Mesenchymal stem cell (in vitro differentiated cells and primary cell): ENCODE measurements around the gene CDH19.

ENCODE experiments used
- DNase-seq: peaks from one replicate; pipeline ENCODE4 v3.0.0-alpha.2; 2013
- H2AFZ ChIP-seq: one replicate; pipeline ENCODE4 v1.6.1; 2013; ENCODE audit warnings: low read depth, mild to moderate bottlenecking, control low read depth, inconsistent platforms, low read length, moderate library complexity
- H2AK5ac ChIP-seq: 2 replicates; pipeline ENCODE4 v1.6.1; 2013; ENCODE audit warnings: low read length, moderate library complexity, mild to moderate bottlenecking, inconsistent platforms; ENCODE audit not compliant: severe bottlenecking
- H2BK120ac ChIP-seq: one replicate; pipeline ENCODE4 v1.6.1; 2013; ENCODE audit warnings: low read depth, mild to moderate bottlenecking, inconsistent platforms, low read length, moderate library complexity
- H2BK12ac ChIP-seq, 2 experiments: one replicate each; pipeline ENCODE4 v1.6.1; 2013; ENCODE audit warnings: inconsistent platforms in 2 of 2, low read length in 2 of 2, mild to moderate bottlenecking in 2 of 2, moderate library complexity in 2 of 2, control low read depth in 1 of 2
- H2BK15ac ChIP-seq: one replicate; pipeline ENCODE4 v1.6.1; 2013; ENCODE audit warnings: mild to moderate bottlenecking, low read depth, inconsistent platforms; ENCODE audit not compliant: poor library complexity, severe bottlenecking
- H2BK5ac ChIP-seq: 2 replicates; pipeline ENCODE4 v1.6.1; 2013; ENCODE audit warnings: low read depth, mild to moderate bottlenecking, low read length, control low read depth, inconsistent platforms; ENCODE audit not compliant: poor library complexity, severe bottlenecking
- H3K14ac ChIP-seq, 2 experiments: one replicate each; pipeline ENCODE4 v1.6.1; 2013; ENCODE audit warnings: inconsistent platforms in 2 of 2, low read length in 2 of 2, control low read depth in 1 of 2, mild to moderate bottlenecking in 1 of 2, moderate library complexity in 1 of 2
- H3K18ac ChIP-seq, 2 experiments: one replicate each; pipeline ENCODE4 v1.6.1; 2013; ENCODE audit warnings: inconsistent platforms in 2 of 2, low read length in 2 of 2, control low read depth in 1 of 2, low read depth in 1 of 2, mild to moderate bottlenecking in 1 of 2
- H3K23ac ChIP-seq, 2 experiments: one replicate each; pipeline ENCODE4 v1.6.1; 2013; ENCODE audit warnings: inconsistent platforms in 2 of 2, low read length in 2 of 2, mild to moderate bottlenecking in 2 of 2, moderate library complexity in 2 of 2, control low read depth in 1 of 2
- H3K27ac ChIP-seq: 2 replicates; pipeline ENCODE4 v1.5.1; 2013; ENCODE audit warnings: mild to moderate bottlenecking, moderate library complexity, low read length, control low read depth, inconsistent platforms; ENCODE audit not compliant: poor library complexity, severe bottlenecking
- H3K27me3 ChIP-seq, 2 experiments: 2 replicates each; pipeline versions ENCODE4 v1.6.1 to v1.7.0; 2013; ENCODE audit warnings: low read length in 2 of 2, mild to moderate bottlenecking in 2 of 2, moderate library complexity in 2 of 2, control low read depth in 1 of 2, inconsistent platforms in 1 of 2; ENCODE audit not compliant: control insufficient read depth in 1 of 2, insufficient read depth in 1 of 2
- H3K36me3 ChIP-seq, 2 experiments: 2 replicates each; pipeline versions ENCODE4 v1.6.1 to v1.7.0; 2013; ENCODE audit warnings: low read length in 2 of 2, control low read depth in 1 of 2, inconsistent platforms in 1 of 2, low read depth in 1 of 2, mild to moderate bottlenecking in 1 of 2; ENCODE audit not compliant: insufficient read depth in 2 of 2, control insufficient read depth in 1 of 2
- H3K4ac ChIP-seq, 2 experiments: one replicate each; pipeline ENCODE4 v1.6.1; 2013; ENCODE audit warnings: inconsistent platforms in 2 of 2, low read length in 2 of 2, mild to moderate bottlenecking in 2 of 2, moderate library complexity in 2 of 2, control low read depth in 1 of 2, low read depth in 1 of 2
- H3K4me1 ChIP-seq: 2 replicates; pipeline ENCODE4 v1.6.1; 2013; ENCODE audit warnings: low read depth, low read length, control low read depth; ENCODE audit not compliant: control insufficient read depth, insufficient read depth
- H3K4me2 ChIP-seq: 2 replicates; pipeline ENCODE4 v1.6.1; 2013; ENCODE audit warnings: low read length, mild to moderate bottlenecking, inconsistent platforms; ENCODE audit not compliant: poor library complexity, severe bottlenecking
- H3K4me3 ChIP-seq, 2 experiments: 2 replicates each; pipeline versions ENCODE4 v1.5.1 to v1.7.0; 2013; ENCODE audit warnings: low read length in 2 of 2, mild to moderate bottlenecking in 2 of 2, control low read depth in 1 of 2, low read depth in 1 of 2; ENCODE audit not compliant: insufficient read depth in 1 of 2
- H3K79me1 ChIP-seq: replicated peaks from 2 replicates; pipeline ENCODE4 v1.6.1; 2013; ENCODE audit warnings: mild to moderate bottlenecking, control low read depth, low read length, inconsistent platforms; ENCODE audit not compliant: poor library complexity, severe bottlenecking
- H3K9ac ChIP-seq: 2 replicates; pipeline ENCODE4 v1.7.0; 2013; ENCODE audit warnings: mild to moderate bottlenecking, low read length, moderate library complexity
- H3K9me3 ChIP-seq: 2 replicates; pipeline ENCODE4 v1.7.0; 2013; ENCODE audit warnings: mild to moderate bottlenecking, low read length; ENCODE audit not compliant: control insufficient read depth
- H4K8ac ChIP-seq: one replicate; pipeline ENCODE4 v1.6.1; 2013; ENCODE audit warnings: inconsistent platforms, mild to moderate bottlenecking, low read length, moderate library complexity
- H4K91ac ChIP-seq: one replicate; pipeline ENCODE4 v1.6.1; 2013; ENCODE audit warnings: mild to moderate bottlenecking, low read length, inconsistent platforms
- WGBS: methylation state at CpG from one replicate; pipeline ENCODE4 v1.1.7; 2013; ENCODE audit warnings: mixed read lengths; 5-methylcytosine and 5-hydroxymethylcytosine counted together

CDH19 gene

GRCh38 chr18:66616523-66616983 is 12.7 kb upstream of the CDH19 start:
- no peak overlapping the region for H2BK5ac ChIP-seq
- no peak overlapping the region for H3K4me3 ChIP-seq
- peak overlapping the region in 1 of 2 experiments; percentile 66 for H2BK12ac ChIP-seq
- no peak overlapping the region for H3K14ac ChIP-seq
- no peak overlapping the region for H2AK5ac ChIP-seq
- no peak overlapping the region for H3K4me2 ChIP-seq
- 63% methylated on average over 4 of the region's 4 CpGs for WGBS
- no peaks in the 10 kb centered on the region for H3K79me1 ChIP-seq
- H3K27me3 ChIP-seq, result no peaks in the 10 kb centered on the region
- H3K23ac ChIP-seq, result no peak overlapping the region
- no peak overlapping the region for H2AFZ ChIP-seq
- no peak overlapping the region for H4K8ac ChIP-seq
- no peak overlapping the region for H2BK15ac ChIP-seq
- DNase-seq, result no peak
- no peak overlapping the region for H3K18ac ChIP-seq
- no peaks in the 10 kb centered on the region for H3K36me3 ChIP-seq
- H3K9ac ChIP-seq, result no peak overlapping the region
- no peak overlapping the region for H4K91ac ChIP-seq
- peaks cover 3% of the 10 kb centered on the region for H3K9me3 ChIP-seq
- no peak overlapping the region for H3K4ac ChIP-seq
- H3K27ac ChIP-seq, result no peak overlapping the region
- H3K4me1 ChIP-seq, result no peaks in the 10 kb centered on the region
- no peak overlapping the region for H2BK120ac ChIP-seq

GRCh38 chr18:66615176-66615575 is 11.3 kb upstream of the CDH19 start:
- Histone ChIP-seq H4K91ac (no peak overlapping the region), H3K9me3 (peaks cover under 1% of the 10 kb centered on the region), H2BK12ac (no peak overlapping the region), H3K79me1 (no peaks in the 10 kb centered on the region), H2AK5ac (no peak overlapping the region), H2BK120ac (no peak overlapping the region), H2AFZ (no peak overlapping the region), H3K27ac (no peak overlapping the region), H3K4me1 (no peaks in the 10 kb centered on the region), H3K4me2 (no peak overlapping the region), H3K4ac (no peak overlapping the region), H3K36me3 (no peaks in the 10 kb centered on the region), H3K18ac (no peak overlapping the region), H3K23ac (no peak overlapping the region), H4K8ac (no peak overlapping the region), H3K27me3 (no peaks in the 10 kb centered on the region), H2BK5ac (no peak overlapping the region), H3K14ac (no peak overlapping the region), H3K4me3 (no peak overlapping the region), H2BK15ac (no peak overlapping the region), H3K9ac (no peak overlapping the region)
- DNase-seq, result no peak

GRCh38 chr18:66607632-66608031 is 3.7 kb upstream of the CDH19 start:
- H3K79me1 ChIP-seq, result no peaks in the 10 kb centered on the region

GRCh38 chr18:66601649-66602048 is 2.2 kb downstream of the CDH19 start:
- Histone ChIP-seq H3K9me3 (peaks cover 3% of the 10 kb centered on the region), H3K18ac (no peak overlapping the region), H3K36me3 (no peaks in the 10 kb centered on the region), H3K4me2 (no peak overlapping the region), H3K27me3 (no peaks in the 10 kb centered on the region), H3K4ac (no peak overlapping the region), H4K91ac (no peak overlapping the region), H3K14ac (no peak overlapping the region), H2BK15ac (no peak overlapping the region), H2BK120ac (no peak overlapping the region), H3K9ac (no peak overlapping the region), H3K23ac (no peak overlapping the region), H3K4me1 (no peaks in the 10 kb centered on the region), H4K8ac (no peak overlapping the region), H3K4me3 (no peak overlapping the region), H2AK5ac (no peak overlapping the region), H2AFZ (no peak overlapping the region), H3K79me1 (no peaks in the 10 kb centered on the region), H2BK5ac (no peak overlapping the region), H3K27ac (no peak overlapping the region), H2BK12ac (no peak overlapping the region)
- no peak for DNase-seq
- 92% methylated on average over 2 of the region's 3 CpGs for WGBS

More at GRCh38 chr18:66607632-66608031, 3.7 kb upstream of the CDH19 start:
- no peak overlapping the region for H3K27ac ChIP-seq
- H3K27me3 ChIP-seq, result no peaks in the 10 kb centered on the region
- peaks cover 6% of the 10 kb centered on the region for H3K9me3 ChIP-seq
- H4K91ac ChIP-seq, result no peak overlapping the region
- no peak overlapping the region for H2AFZ ChIP-seq
- H2BK15ac ChIP-seq, result no peak overlapping the region
- H3K4me2 ChIP-seq, result no peak overlapping the region
- no peak overlapping the region for H3K4ac ChIP-seq
- no peak overlapping the region for H2BK12ac ChIP-seq
- H2AK5ac ChIP-seq, result no peak overlapping the region
- no peak overlapping the region for H3K4me3 ChIP-seq
- no peak overlapping the region for H3K14ac ChIP-seq
- no peaks in the 10 kb centered on the region for H3K4me1 ChIP-seq
- H4K8ac ChIP-seq, result no peak overlapping the region
- DNase-seq, result no peak
- 82% methylated on average over 4 of the region's 6 CpGs for WGBS
- H2BK5ac ChIP-seq, result no peak overlapping the region
- H3K36me3 ChIP-seq, result no peaks in the 10 kb centered on the region
- no peak overlapping the region for H3K18ac ChIP-seq
- H3K23ac ChIP-seq, result no peak overlapping the region
- no peak overlapping the region for H2BK120ac ChIP-seq
- H3K9ac ChIP-seq, result no peak overlapping the region
